NB4 (cell line): ENCODE data around the gene UQCRFS1.

Source experiments
- DNase-seq: peaks from one replicate; pipeline ENCODE4 v3.0.0; 2010; ENCODE audit warnings: low read depth
- H3K4me3 ChIP-seq: one replicate; pipeline ENCODE4 v1.5.1; 2011; ENCODE audit warnings: mild to moderate bottlenecking, low read depth, low read length, moderate library complexity
- MYC ChIP-seq: IDR thresholded peaks from 2 replicates; pipeline ENCODE4 v1.6.1; 2011; ENCODE audit warnings: low read depth, low read length
- POLR2A ChIP-seq: IDR thresholded peaks from 2 replicates; pipeline ENCODE4 v1.6.1; 2011; ENCODE audit warnings: mild to moderate bottlenecking; ENCODE audit not compliant: insufficient read length; ENCODE audit errors: extremely low read depth
- TF ChIP-seq, protein P1 (sequence below): IDR thresholded peaks from 2 replicates; pipeline ENCODE4 v1.6.1; 2011; ENCODE audit warnings: low read depth, low read length
- TF ChIP-seq, protein P2 (sequence below): IDR thresholded peaks from one replicate; pipeline ENCODE4 v1.5.1; 2012; ENCODE audit warnings: low read depth, low read length

UQCRFS1 gene

GRCh38 chr19:29162694-29163093 lies 50.3 kb downstream of the UQCRFS1 start:
- no peak for TF ChIP-seq POLR2A
- TF ChIP-seq, protein P1, sequence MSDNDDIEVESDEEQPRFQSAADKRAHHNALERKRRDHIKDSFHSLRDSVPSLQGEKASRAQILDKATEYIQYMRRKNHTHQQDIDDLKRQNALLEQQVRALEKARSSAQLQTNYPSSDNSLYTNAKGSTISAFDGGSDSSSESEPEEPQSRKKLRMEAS, result no peak
- no peak for TF ChIP-seq MYC
- TF ChIP-seq, protein P2, sequence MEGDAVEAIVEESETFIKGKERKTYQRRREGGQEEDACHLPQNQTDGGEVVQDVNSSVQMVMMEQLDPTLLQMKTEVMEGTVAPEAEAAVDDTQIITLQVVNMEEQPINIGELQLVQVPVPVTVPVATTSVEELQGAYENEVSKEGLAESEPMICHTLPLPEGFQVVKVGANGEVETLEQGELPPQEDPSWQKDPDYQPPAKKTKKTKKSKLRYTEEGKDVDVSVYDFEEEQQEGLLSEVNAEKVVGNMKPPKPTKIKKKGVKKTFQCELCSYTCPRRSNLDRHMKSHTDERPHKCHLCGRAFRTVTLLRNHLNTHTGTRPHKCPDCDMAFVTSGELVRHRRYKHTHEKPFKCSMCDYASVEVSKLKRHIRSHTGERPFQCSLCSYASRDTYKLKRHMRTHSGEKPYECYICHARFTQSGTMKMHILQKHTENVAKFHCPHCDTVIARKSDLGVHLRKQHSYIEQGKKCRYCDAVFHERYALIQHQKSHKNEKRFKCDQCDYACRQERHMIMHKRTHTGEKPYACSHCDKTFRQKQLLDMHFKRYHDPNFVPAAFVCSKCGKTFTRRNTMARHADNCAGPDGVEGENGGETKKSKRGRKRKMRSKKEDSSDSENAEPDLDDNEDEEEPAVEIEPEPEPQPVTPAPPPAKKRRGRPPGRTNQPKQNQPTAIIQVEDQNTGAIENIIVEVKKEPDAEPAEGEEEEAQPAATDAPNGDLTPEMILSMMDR, result no peak

DNA sequence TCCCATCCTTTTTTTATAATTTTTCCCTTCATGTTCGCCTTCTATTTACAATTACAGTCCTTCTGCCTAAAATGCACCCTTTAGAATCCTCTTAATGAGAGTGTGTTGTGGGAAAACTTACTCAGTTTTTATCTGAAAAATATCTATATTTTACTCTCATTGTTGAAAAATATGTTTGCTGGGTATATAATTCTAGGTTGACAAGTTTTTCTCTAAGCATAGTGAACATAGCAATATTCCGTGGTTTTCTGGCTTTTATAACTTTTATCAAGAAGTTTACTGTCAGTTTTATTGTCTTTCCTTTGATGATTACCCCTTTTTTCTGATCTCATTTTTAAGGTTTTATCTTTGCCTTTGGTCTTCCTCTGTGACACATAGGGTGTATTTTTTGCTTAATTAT lies 57.3 kb downstream of the UQCRFS1 start:
- no peak overlapping the region for H3K4me3 ChIP-seq
- DNase-seq, result no peak
- TF ChIP-seq, protein P1, result no peak
- TF ChIP-seq POLR2A, result no peak
- TF ChIP-seq, protein P2, result no peak
- TF ChIP-seq MYC, result no peak

More at GRCh38 chr19:29162694-29163093, 50.3 kb downstream of the UQCRFS1 start:
- H3K4me3 ChIP-seq, result no peak overlapping the region
- no peak for DNase-seq
